CD4-positive, CD25-positive, alpha-beta regulatory T cell (primary cell): ENCODE results near the gene LRRC14B. TPM values are rescaled to one million over a fixed set of nuclear protein-coding genes. Genes with fewer than 3 reads are reported as not detected.
"Not testable (repeated sequence)": the region's sequence is repeated elsewhere in the genome, so short reads cannot be mapped to it uniquely, and the experiment has no call there.

Experiments
- ATAC-seq, 2 donors: fragments of 150-1000 bp; cut with Tn5 transposase; one replicate each; pipeline ENCODE4 v1.10.0; 2021; ENCODE audit warnings: low read depth in 2 of 2, moderate number of reproducible peaks in 2 of 2, moderate library complexity in 1 of 2
- DNase-seq, 3 donors: peaks; one replicate each; pipeline versions ENCODE4 v3.0.0 to v3.0.0-alpha.2; 2012 to 2022; ENCODE audit warnings: mixed read lengths in 1 of 3
- H3K27ac ChIP-seq: one replicate; pipeline ENCODE4 v1.7.0; 2013; ENCODE audit warnings: mild to moderate bottlenecking, low read length; ENCODE audit not compliant: insufficient read depth, poor library complexity, severe bottlenecking
- H3K27me3 ChIP-seq: one replicate; pipeline ENCODE4 v1.7.0; 2013; ENCODE audit warnings: low read length; ENCODE audit not compliant: control insufficient read depth, insufficient read depth
- H3K36me3 ChIP-seq: one replicate; pipeline ENCODE4 v1.7.0; 2013; ENCODE audit warnings: mild to moderate bottlenecking, low read length, moderate library complexity; ENCODE audit not compliant: control insufficient read depth, insufficient read depth
- H3K4me1 ChIP-seq: 2 replicates; pipeline ENCODE4 v1.7.0; 2013; ENCODE audit warnings: mild to moderate bottlenecking, low read length; ENCODE audit not compliant: insufficient read depth, control insufficient read depth, poor library complexity, severe bottlenecking
- H3K4me3 ChIP-seq: one replicate; pipeline ENCODE4 v1.7.0; 2013; ENCODE audit warnings: low read depth, mild to moderate bottlenecking, low read length, moderate library complexity
- H3K9me3 ChIP-seq, 2 experiments: 1 replicate in 1 of 2; 2 replicates in 1 of 2; pipeline ENCODE4 v1.7.0; 2013; ENCODE audit warnings: low read length in 2 of 2, mild to moderate bottlenecking in 1 of 2, moderate library complexity in 1 of 2; ENCODE audit not compliant: control insufficient read depth in 2 of 2
- H3K27ac Mint-ChIP-seq, 3 donors: one replicate each; pipeline ENCODE4 v1.8.0; 2020 to 2022; ENCODE audit warnings: mild to moderate bottlenecking in 3 of 3, mixed read lengths in 3 of 3, moderate library complexity in 2 of 3
- H3K27me3 Mint-ChIP-seq: one replicate; pipeline ENCODE4 v1.8.0; 2022; ENCODE audit warnings: mild to moderate bottlenecking, mixed read lengths
- H3K36me3 Mint-ChIP-seq: one replicate; pipeline ENCODE4 v1.8.0; 2020; ENCODE audit warnings: mixed read lengths
- H3K4me1 Mint-ChIP-seq, 4 donors: one replicate each; pipeline ENCODE4 v1.8.0; 2020 to 2022; ENCODE audit warnings: mixed read lengths in 4 of 4, mild to moderate bottlenecking in 1 of 4
- H3K4me3 Mint-ChIP-seq, 4 donors: one replicate each; pipeline ENCODE4 v1.8.0; 2020 to 2022; ENCODE audit warnings: mild to moderate bottlenecking in 4 of 4, mixed read lengths in 4 of 4, moderate library complexity in 3 of 4
- H3K9me3 Mint-ChIP-seq, 7 donors: one replicate each; pipeline ENCODE4 v1.8.0; 2020 to 2022; ENCODE audit warnings: mixed read lengths in 7 of 7, mild to moderate bottlenecking in 3 of 7, moderate library complexity in 2 of 7
- polyA plus RNA-seq, 4 donors: library from polyadenylated mRNA; unstranded; fragments of 300-500 nt; fragmentation: Illumina TruSeq; gene quantifications; one replicate each; pipeline ENCODE4 v1.2.3, GENCODE V29; 2021
- total RNA-seq: library from RNA; stranded (reverse); gene quantifications from one replicate; pipeline ENCODE4 v1.2.3, GENCODE V29; 2022

The LRRC14B gene
- total and polyA plus RNA-seq, 5 donors from 2014 or later, result not detected

GRCh38 chr5:161803-162110, 29.5 kb upstream of the LRRC14B start:
- H3K9me3 Mint-ChIP-seq, result peaks cover 0 to 3% (median 0%) of the 10 kb centered on the region in 7 donors

GRCh38 chr5:162190-162564, 29.1 kb upstream of the LRRC14B start:
- Mint-ChIP-seq H3K36me3 (no peaks in the 10 kb centered on the region), H3K4me3 (no peak overlapping the region), H3K9me3 (peaks cover 0 to 3% (median 0%) of the 10 kb centered on the region in 7 donors), H3K27me3 (peaks cover 9% of the 10 kb centered on the region), H3K4me1 (no peaks in the 10 kb centered on the region), H3K27ac (no peak overlapping the region)
- Histone ChIP-seq H3K36me3 (no peaks in the 10 kb centered on the region), H3K27me3 (no peaks in the 10 kb centered on the region), H3K4me3 (no peak overlapping the region), H3K9me3 (no peaks in the 10 kb centered on the region), H3K4me1 (no peaks in the 10 kb centered on the region), H3K27ac (no peak overlapping the region)
- ATAC-seq, result no peak
- DNase-seq, result no peak

More at GRCh38 chr5:161803-162110, 29.5 kb upstream of the LRRC14B start:
- H3K27me3 Mint-ChIP-seq, result peaks cover 9% of the 10 kb centered on the region
- Histone ChIP-seq H3K27ac (no peak overlapping the region), H3K36me3 (no peaks in the 10 kb centered on the region), H3K4me3 (no peak overlapping the region), H3K4me1 (no peaks in the 10 kb centered on the region), H3K27me3 (no peaks in the 10 kb centered on the region), H3K9me3 (no peaks in the 10 kb centered on the region)
- H3K36me3 Mint-ChIP-seq, result no peaks in the 10 kb centered on the region
- no peak for DNase-seq
- no peak overlapping the region for H3K4me3 Mint-ChIP-seq
- no peak for ATAC-seq
- H3K4me1 Mint-ChIP-seq, result no peaks in the 10 kb centered on the region
- no peak overlapping the region for H3K27ac Mint-ChIP-seq

GRCh38 chr5:162565-163337, 28.5 kb upstream of the LRRC14B start:
- no peak overlapping the region for H3K27ac ChIP-seq
- ATAC-seq (no peak), DNase-seq (no peak)
- H3K27me3 ChIP-seq, result no peaks in the 10 kb centered on the region
- H3K9me3 ChIP-seq, result no peaks in the 10 kb centered on the region
- H3K4me1 ChIP-seq, result no peaks in the 10 kb centered on the region
- Mint-ChIP-seq H3K9me3 (peaks cover 0 to 3% (median 0%) of the 10 kb centered on the region in 7 donors), H3K4me3 (no peak overlapping the region), H3K4me1 (no peaks in the 10 kb centered on the region), H3K27ac (no peak overlapping the region), H3K36me3 (no peaks in the 10 kb centered on the region), H3K27me3 (peaks cover 9% of the 10 kb centered on the region)
- H3K36me3 ChIP-seq, result no peaks in the 10 kb centered on the region
- H3K4me3 ChIP-seq, result no peak overlapping the region

GRCh38 chr5:163338-163620, 28.0 kb upstream of the LRRC14B start:
- DNase-seq (no peak), ATAC-seq (no peak)
- Histone ChIP-seq H3K4me1 (no peaks in the 10 kb centered on the region), H3K36me3 (no peaks in the 10 kb centered on the region), H3K27me3 (no peaks in the 10 kb centered on the region), H3K4me3 (no peak overlapping the region), H3K9me3 (no peaks in the 10 kb centered on the region), H3K27ac (no peak overlapping the region)
- H3K36me3 Mint-ChIP-seq, result no peaks in the 10 kb centered on the region
- H3K4me3 Mint-ChIP-seq, result no peak overlapping the region
- no peaks in the 10 kb centered on the region for H3K4me1 Mint-ChIP-seq
- H3K9me3 Mint-ChIP-seq, result peaks cover 0 to 3% (median 0%) of the 10 kb centered on the region in 7 donors
- no peak overlapping the region for H3K27ac Mint-ChIP-seq
- peaks cover 9% of the 10 kb centered on the region for H3K27me3 Mint-ChIP-seq

GRCh38 chr5:163841-164240, 27.5 kb upstream of the LRRC14B start:
- Mint-ChIP-seq H3K27ac (no peak overlapping the region), H3K36me3 (no peaks in the 10 kb centered on the region), H3K9me3 (peaks cover 0 to 3% (median 0%) of the 10 kb centered on the region in 7 donors), H3K27me3 (peaks cover 6% of the 10 kb centered on the region), H3K4me1 (no peaks in the 10 kb centered on the region), H3K4me3 (no peak overlapping the region)
- Histone ChIP-seq H3K27ac (no peak overlapping the region), H3K36me3 (no peaks in the 10 kb centered on the region), H3K27me3 (no peaks in the 10 kb centered on the region), H3K4me1 (no peaks in the 10 kb centered on the region), H3K9me3 (no peaks in the 10 kb centered on the region), H3K4me3 (no peak overlapping the region)
- ATAC-seq (no peak), DNase-seq (no peak)

GRCh38 chr5:164244-164643, 27.1 kb upstream of the LRRC14B start:
- peaks cover 5% of the 10 kb centered on the region for H3K27me3 Mint-ChIP-seq
- no peak overlapping the region for H3K27ac Mint-ChIP-seq
- peak overlapping the region in 1 of 4 donors; percentile 21 for H3K4me3 Mint-ChIP-seq
- H3K36me3 Mint-ChIP-seq, result no peaks in the 10 kb centered on the region
- Histone ChIP-seq H3K9me3 (no peaks in the 10 kb centered on the region), H3K27me3 (no peaks in the 10 kb centered on the region), H3K27ac (no peak overlapping the region), H3K36me3 (no peaks in the 10 kb centered on the region), H3K4me3 (no peak overlapping the region), H3K4me1 (no peaks in the 10 kb centered on the region)
- H3K4me1 Mint-ChIP-seq, result no peaks in the 10 kb centered on the region
- ATAC-seq, result no peak
- no peak for DNase-seq
- peaks cover 0 to 3% (median 0%) of the 10 kb centered on the region in 7 donors for H3K9me3 Mint-ChIP-seq

GRCh38 chr5:164783-165182, 26.5 kb upstream of the LRRC14B start:
- H3K27ac ChIP-seq, H3K36me3 Mint-ChIP-seq, DNase-seq, H3K9me3 ChIP-seq, H3K27me3 Mint-ChIP-seq, H3K4me3 Mint-ChIP-seq, H3K4me1 ChIP-seq, H3K4me3 ChIP-seq, H3K27ac Mint-ChIP-seq, H3K4me1 Mint-ChIP-seq, H3K27me3 ChIP-seq, H3K9me3 Mint-ChIP-seq, H3K36me3 ChIP-seq, ATAC-seq: not testable (repeated sequence)
